ENCODE measurements around the gene FUT7. TPM values are rescaled to one million over a fixed set of nuclear protein-coding genes. Genes with fewer than 3 reads are reported as not detected.

Gene FUT7
- total and polyA plus RNA-seq, 2 of the 8 experiments (the other 6 are each of a cell fraction or from before 2014, with no cell fraction given), result not detected

DNA sequence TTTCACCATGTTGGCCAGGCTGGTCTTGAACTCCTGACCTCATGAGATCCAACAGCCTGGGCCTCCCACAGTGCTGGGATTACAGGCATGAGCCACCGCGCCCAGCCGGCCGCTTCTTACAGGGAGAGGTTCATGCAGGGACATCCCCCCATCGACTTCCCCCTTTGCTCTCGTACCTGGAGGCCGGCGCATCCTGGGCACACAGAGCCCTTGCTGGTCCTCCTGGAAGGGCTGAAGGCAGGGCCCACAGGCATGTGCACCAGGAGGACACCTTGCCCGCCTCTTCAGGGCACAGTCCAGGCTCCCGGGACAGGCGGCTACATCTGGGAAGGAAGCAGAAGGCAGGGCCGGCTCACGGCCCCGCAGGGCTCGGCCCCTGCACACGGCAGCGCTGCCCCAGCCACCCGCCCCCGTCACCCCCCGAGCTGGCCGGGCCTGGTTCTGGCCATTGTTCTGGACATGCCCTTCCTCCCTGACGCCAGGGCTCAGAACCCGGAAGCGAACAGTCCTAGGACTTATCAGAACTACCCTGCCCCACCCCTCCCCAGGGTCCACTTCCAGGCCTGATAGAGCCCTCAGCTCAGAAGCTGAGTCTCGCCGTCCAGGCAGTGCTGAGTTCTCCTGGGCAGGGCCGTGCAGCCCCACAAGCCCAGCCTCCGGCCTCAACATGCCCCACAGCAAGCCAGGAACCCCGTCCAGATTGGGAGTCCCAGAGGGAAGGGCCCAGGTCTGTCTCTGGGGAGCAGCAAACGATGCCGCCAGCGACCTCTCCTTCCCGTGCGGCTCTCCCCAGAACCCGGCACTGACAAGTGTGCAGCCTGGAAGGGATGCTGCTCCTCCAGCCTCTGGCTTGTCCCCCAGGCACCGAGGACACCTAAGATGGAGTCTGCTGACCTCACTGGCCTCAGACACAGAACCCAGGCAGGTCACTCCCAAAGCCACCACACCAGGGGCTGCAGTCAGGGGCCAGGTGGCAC is 11.2 kb upstream of the FUT7 start (continued):
- no peak for TF ChIP-seq JUN (IDR thresholded peaks at IDR 0.05; ENCODE audit: low read depth, low read length)
- no peak for TF ChIP-seq SP1 (IDR thresholded peaks at IDR 0.05; ENCODE audit: low read depth, low read length)
- TF ChIP-seq KDM5A (IDR thresholded peaks at IDR 0.05; ENCODE audit: low read length), result no peak
- no peak for TF ChIP-seq EP300 (IDR thresholded peaks at IDR 0.05; ENCODE audit: borderline replicate concordance in 1 of 2, low read depth in 2 of 2, low read length in 2 of 2)
- no peak for TF ChIP-seq EZH2 (IDR thresholded peaks at IDR 0.05; ENCODE audit: low read depth, low read length, severe bottlenecking)
- no peak for TF ChIP-seq RBBP5 (IDR thresholded peaks at IDR 0.05; ENCODE audit: borderline replicate concordance, low read depth, low read length)
- no peak for TF ChIP-seq CBX5 (IDR thresholded peaks at IDR 0.05; ENCODE audit: low read depth, low read length)
- no peak for TF ChIP-seq USF2 (IDR thresholded peaks at IDR 0.05; ENCODE audit: low read length)
- no peak for TF ChIP-seq HDAC6 (IDR thresholded peaks at IDR 0.05; ENCODE audit: low read depth, low read length)
- no peak for TF ChIP-seq NANOG (IDR thresholded peaks at IDR 0.05; ENCODE audit: insufficient read depth, low read depth, low read length, poor library complexity, severe bottlenecking)
- TF ChIP-seq ZNF274 (IDR thresholded peaks at IDR 0.05; ENCODE audit: borderline replicate concordance, extremely low read depth, low read length), result no peak
- no peak for TF ChIP-seq CBX8 (IDR thresholded peaks at IDR 0.05; ENCODE audit: borderline replicate concordance, low read depth, low read length)
- no peak for TF ChIP-seq GABPA (IDR thresholded peaks at IDR 0.05; ENCODE audit: borderline replicate concordance, insufficient read depth, low read length)
- TF ChIP-seq FOSL1 (IDR thresholded peaks at IDR 0.05; ENCODE audit: insufficient read depth, low read depth, low read length), result no peak
